ENCODE data around the gene CRAMP1.
"Not testable (repeated sequence)": the region's sequence is repeated elsewhere in the genome, so short reads cannot be mapped to it uniquely, and the experiment has no call there.

The CRAMP1 gene

DNA sequence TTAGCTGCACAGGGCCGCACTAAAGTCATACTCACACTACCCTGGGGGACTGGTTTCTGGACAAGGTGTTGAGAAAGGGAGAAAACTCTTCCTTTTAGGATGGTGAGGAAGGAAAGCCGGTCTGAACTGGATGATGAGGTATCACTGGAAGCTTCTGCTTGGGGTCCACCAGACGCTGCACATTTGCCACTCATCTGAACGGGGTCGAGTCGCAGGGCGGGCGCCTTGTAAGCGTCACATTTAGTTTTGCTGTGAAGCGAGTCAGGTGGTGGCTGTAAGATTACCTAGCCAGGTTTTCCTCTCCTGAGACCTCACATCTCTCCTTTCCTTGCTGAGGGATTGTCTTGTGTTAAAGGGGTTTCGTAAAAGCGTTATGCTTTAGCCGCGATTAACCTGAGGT, 68.2 kb downstream of the CRAMP1 start:
- DNase-seq (ENCODE audit: insufficient read length, low spot score) (no peak), FAIRE-seq (no peak)
- TF ChIP-seq POLR2A (IDR thresholded peaks at IDR 0.05; ENCODE audit: low read depth, low read length) = no peak

DNA sequence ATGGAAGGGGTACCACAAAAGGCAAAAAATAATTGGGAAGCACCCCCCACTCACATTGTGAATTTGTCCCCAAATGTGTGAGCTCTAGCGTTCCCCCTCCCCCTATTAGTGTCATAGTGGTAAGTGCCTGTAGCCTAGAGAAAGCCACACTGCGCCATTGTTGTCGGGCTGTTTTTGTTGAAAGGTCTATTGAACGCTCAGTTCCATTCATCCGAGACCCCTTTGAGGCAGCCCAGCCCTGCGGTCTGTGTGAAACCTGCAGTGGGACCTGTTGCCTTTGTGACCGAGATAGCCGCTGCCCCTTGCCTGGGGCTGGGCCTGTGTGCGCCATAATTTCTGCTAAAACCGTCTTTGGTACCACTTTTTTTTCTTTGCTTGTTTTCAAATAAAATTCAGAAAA, 68.9 kb downstream of the CRAMP1 start:
- no peak for FAIRE-seq
- no peak for DNase-seq (ENCODE audit: insufficient read length, low spot score)
- no peak for TF ChIP-seq POLR2A (IDR thresholded peaks at IDR 0.05; ENCODE audit: low read depth, low read length)

DNA sequence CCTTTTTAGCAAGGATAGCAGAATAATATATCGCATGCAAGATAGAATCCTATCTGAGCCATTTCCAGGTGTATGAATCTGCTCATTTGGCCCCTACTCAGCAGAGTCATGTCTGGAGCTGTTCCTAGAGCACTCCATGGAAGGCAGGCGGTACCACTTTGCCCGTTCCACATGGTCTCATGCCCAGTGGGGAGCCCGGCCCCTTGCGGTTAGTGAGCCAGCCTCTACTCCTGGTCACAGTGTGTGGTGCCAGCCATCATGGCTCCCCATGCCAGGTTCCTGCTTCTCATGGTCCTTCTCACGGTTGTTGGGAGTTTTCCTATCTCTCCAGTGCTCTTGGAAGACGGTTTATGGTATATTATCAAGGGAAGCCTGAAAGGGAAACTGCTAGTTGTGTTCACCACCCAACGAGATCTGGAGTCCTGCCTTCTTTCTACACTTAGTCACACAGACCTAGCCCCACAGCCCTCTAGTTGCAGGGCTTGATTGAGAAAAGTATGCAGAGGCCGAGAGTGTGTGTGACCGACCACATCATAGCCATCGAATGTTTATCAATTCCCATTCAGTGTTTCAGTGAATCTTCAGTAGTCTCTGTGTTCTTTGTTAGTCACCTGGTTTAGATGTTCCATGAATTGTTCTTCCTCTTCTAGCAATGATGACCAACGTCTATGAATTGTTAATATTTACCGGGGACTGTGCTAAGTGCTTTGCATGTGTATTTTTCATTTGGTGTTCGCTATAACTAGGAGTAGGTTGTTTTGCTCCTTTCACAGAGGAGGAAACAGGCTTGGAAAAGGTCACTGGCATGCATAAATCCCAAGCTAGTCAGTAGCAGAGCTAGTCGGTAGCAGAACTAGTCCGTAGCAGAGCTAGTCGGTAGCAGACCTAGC, 75.5 kb downstream of the CRAMP1 start:
- TF ChIP-seq POLR2A (IDR thresholded peaks at IDR 0.05; ENCODE audit: low read depth, low read length) = no peak
- DNase-seq (ENCODE audit: insufficient read length, low spot score) (no peak), FAIRE-seq (no peak)

GRCh38 chr16:1688807-1689560, 76.8 kb downstream of the CRAMP1 start:
- no peak for TF ChIP-seq POLR2A (IDR thresholded peaks at IDR 0.05; ENCODE audit: low read depth, low read length)
- peak; percentile 73 for DNase-seq (ENCODE audit: insufficient read length, low spot score)
- no peak for FAIRE-seq

- no peak for DNase-seq (ENCODE audit: insufficient read length, low spot score)
- no peak for TF ChIP-seq POLR2A (IDR thresholded peaks at IDR 0.05; ENCODE audit: low read depth, low read length)
- FAIRE-seq = no peak
Measured at GRCh38 chr16:1689853-1690252, 77.7 kb downstream of the CRAMP1 start.

- DNase-seq (ENCODE audit: insufficient read length, low spot score) = no peak
- no peak for FAIRE-seq
- TF ChIP-seq POLR2A (IDR thresholded peaks at IDR 0.05; ENCODE audit: low read depth, low read length) = no peak
Measured at GRCh38 chr16:1690810-1691209, 78.7 kb downstream of the CRAMP1 start.

- TF ChIP-seq POLR2A (IDR thresholded peaks at IDR 0.05; ENCODE audit: low read depth, low read length) = no peak
- DNase-seq (ENCODE audit: insufficient read length, low spot score) (no peak), FAIRE-seq (no peak)
Measured at GRCh38 chr16:1691276-1691675, 79.1 kb downstream of the CRAMP1 start.

- 0 out of 2 replicates have a peak, but pooled peaks have one; percentile 3 for TF ChIP-seq POLR2A (IDR thresholded peaks at IDR 0.05; ENCODE audit: low read depth, low read length)
- DNase-seq (ENCODE audit: insufficient read length, low spot score) (peak; percentile 85), FAIRE-seq (peak; percentile 45)
Measured at GRCh38 chr16:1691956-1692355, 79.8 kb downstream of the CRAMP1 start.

- FAIRE-seq (no peak), DNase-seq (ENCODE audit: insufficient read length, low spot score) (no peak)
- no peak for TF ChIP-seq POLR2A (IDR thresholded peaks at IDR 0.05; ENCODE audit: low read depth, low read length)
Measured at GRCh38 chr16:1696863-1697262, 84.7 kb downstream of the CRAMP1 start.

DNA sequence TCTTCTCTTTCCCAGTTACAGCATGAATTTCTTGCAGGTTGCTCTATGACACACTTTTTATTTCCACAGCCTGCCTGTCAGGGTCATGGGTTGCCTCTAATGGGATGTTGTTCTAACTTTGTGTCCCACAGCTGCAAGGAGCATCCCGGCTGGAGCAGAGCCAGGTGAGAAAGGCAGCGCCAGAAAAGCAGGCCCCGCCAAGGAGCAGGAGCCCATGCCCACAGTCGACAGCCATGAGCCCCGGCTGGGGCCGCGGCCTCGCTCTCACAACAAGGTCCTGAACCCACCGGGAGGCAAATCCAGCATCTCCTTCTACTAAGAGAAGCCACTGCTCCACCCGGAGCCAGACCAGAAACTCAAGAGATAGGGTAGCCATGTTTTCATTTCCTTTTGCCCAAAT, 86.5 kb downstream of the CRAMP1 start:
- DNase-seq (ENCODE audit: insufficient read length, low spot score) (no peak), FAIRE-seq (no peak)
- TF ChIP-seq POLR2A (IDR thresholded peaks at IDR 0.05; ENCODE audit: low read depth, low read length) = no peak

DNA sequence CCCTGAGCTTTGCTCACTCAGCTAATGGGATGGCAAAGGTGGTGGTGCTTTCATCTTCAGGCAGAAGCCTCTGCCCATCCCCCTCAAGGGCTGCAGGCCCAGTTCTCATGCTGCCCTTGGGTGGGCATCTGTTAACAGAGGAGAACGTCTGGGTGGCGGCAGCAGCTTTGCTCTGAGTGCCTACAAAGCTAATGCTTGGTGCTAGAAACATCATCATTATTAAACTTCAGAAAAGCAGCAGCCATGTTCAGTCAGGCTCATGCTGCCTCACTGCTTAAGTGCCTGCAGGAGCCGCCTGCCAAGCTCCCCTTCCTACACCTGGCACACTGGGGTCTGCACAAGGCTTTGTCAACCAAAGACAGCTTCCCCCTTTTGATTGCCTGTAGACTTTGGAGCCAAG, 88.1 kb downstream of the CRAMP1 start:
- FAIRE-seq (no peak), DNase-seq (ENCODE audit: insufficient read length, low spot score) (no peak)
- no peak for TF ChIP-seq POLR2A (IDR thresholded peaks at IDR 0.05; ENCODE audit: low read depth, low read length)

- FAIRE-seq (no peak), DNase-seq (ENCODE audit: insufficient read length, low spot score) (no peak)
- TF ChIP-seq POLR2A (IDR thresholded peaks at IDR 0.05; ENCODE audit: low read depth, low read length) = no peak
Measured at GRCh38 chr16:1701216-1701878, 89.2 kb downstream of the CRAMP1 start.

- FAIRE-seq; DNase-seq (ENCODE audit: insufficient read length, low spot score): not testable (repeated sequence)
Measured at GRCh38 chr16:1705324-1705687, 93.1 kb downstream of the CRAMP1 start.

DNA sequence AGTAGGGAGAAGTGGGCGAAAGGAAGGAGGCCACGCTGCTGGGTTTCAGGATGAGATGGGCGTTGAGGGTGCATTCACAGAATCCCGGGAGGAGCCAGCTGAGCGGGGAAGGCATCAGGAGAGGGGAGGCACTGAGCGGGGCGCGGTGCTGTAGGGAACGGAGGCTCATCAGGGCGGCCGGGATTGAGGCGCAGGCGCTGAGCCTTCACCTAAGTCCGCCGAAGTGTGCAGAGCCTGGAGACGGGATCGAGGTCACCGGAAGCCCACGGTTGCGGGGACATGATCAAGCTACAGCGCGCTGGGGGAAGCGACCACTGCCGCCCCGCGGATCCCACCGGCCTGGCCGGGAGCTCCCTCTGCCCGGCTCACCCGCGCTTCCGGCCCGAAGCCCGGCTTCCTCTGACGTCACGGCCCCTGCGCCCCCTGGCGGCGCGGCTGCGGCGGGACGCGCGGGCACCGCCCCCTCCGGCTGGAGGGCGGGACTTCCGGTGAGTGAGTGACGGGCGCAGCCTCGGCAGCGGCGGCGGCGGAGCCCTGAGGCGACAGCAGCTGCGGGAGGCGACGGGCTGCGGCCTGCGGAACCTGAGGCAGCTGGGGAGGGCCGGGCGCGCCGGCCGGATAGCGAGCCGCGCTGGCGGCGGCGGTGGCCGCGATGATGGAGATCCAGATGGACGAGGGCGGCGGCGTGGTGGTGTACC, 93.7 kb downstream of the CRAMP1 start, which contains the start of gene MAPK8IP3:
Gene MAPK8IP3 (plus strand): TSS at position 508 of the 698 bp plus-strand sequence. CDS start 145 bp downstream, at position 653.
- peak; percentile 86 for TF ChIP-seq POLR2A (IDR thresholded peaks at IDR 0.05; ENCODE audit: low read depth, low read length)
- peak; percentile 92 for DNase-seq (ENCODE audit: insufficient read length, low spot score)
- FAIRE-seq = no peak
